Activated T-cell treated with anti-CD3 and anti-CD28 coated beads, Interleukin-2, amount 50 U/mL, for 48 hours (primary cell): Measurements from ENCODE around the gene BLOC1S3.
A peak's percentile ranks its signal among the peaks of the same experiment; 100 is the strongest.

Experiments used
- DNase-seq, 2 experiments: peaks; one replicate each; pipeline ENCODE4 v3.0.0-alpha.2; 2020

Gene BLOC1S3

GRCh38 chr19:45146741-45147205, 31.8 kb upstream of the BLOC1S3 start:
- no peak for DNase-seq

- no peak for DNase-seq
These were observed 30.5 kb upstream of the BLOC1S3 start for GRCh38 chr19:45147835-45148676.

GRCh38 chr19:45149129-45149528, 29.5 kb upstream of the BLOC1S3 start:
- DNase-seq = no peak

GRCh38 chr19:45150180-45150579, 28.4 kb upstream of the BLOC1S3 start:
- DNase-seq = no peak

GRCh38 chr19:45150751-45151281, 27.8 kb upstream of the BLOC1S3 start:
- DNase-seq = no peak

GRCh38 chr19:45151320-45151719, 27.3 kb upstream of the BLOC1S3 start:
- no peak for DNase-seq

GRCh38 chr19:45151821-45152503, 26.6 kb upstream of the BLOC1S3 start:
- DNase-seq = no peak

GRCh38 chr19:45152504-45153338, 25.9 kb upstream of the BLOC1S3 start:
- DNase-seq = peak; percentile 59 to 67

GRCh38 chr19:45153339-45154063, 25.1 kb upstream of the BLOC1S3 start:
- DNase-seq = peak; percentile 47 to 62

- DNase-seq = peak; percentile 42 to 43
These were observed 24.3 kb upstream of the BLOC1S3 start for GRCh38 chr19:45154064-45154827.

- DNase-seq = no peak
These were observed 22.5 kb upstream of the BLOC1S3 start for GRCh38 chr19:45156011-45156630.

GRCh38 chr19:45156751-45157150, 21.8 kb upstream of the BLOC1S3 start:
- no peak for DNase-seq

GRCh38 chr19:45158503-45159209, 19.9 kb upstream of the BLOC1S3 start:
- no peak for DNase-seq

GRCh38 chr19:45159210-45159970, 19.2 kb upstream of the BLOC1S3 start:
- no peak for DNase-seq

- DNase-seq = no peak
These were observed 18.6 kb upstream of the BLOC1S3 start for GRCh38 chr19:45159971-45160324.

- no peak for DNase-seq
These were observed 17.5 kb upstream of the BLOC1S3 start, which contains the start of gene NKPD1 for GRCh38 chr19:45160870-45161737. Gene NKPD1, minus strand, starts transcription at chr19:45160982. Its CDS starts 832 bp downstream, at chr19:45160150.

GRCh38 chr19:45161738-45162607, 16.6 kb upstream of the BLOC1S3 start:
- DNase-seq = no peak
